Kidney epithelial cell (primary cell): ENCODE results near the gene GLTP. TPM values are rescaled to one million over a fixed set of nuclear protein-coding genes. Genes with fewer than 3 reads are reported as not detected.

Source experiments
- DNase-seq: peaks from one replicate; pipeline ENCODE4 v3.0.0-alpha.2; 2010; ENCODE audit warnings: low read depth
- H3K27me3 ChIP-seq: 2 replicates; pipeline ENCODE4 v1.6.0; 2011; ENCODE audit warnings: low read length; ENCODE audit not compliant: control insufficient read depth, insufficient read depth
- H3K36me3 ChIP-seq: 2 replicates; pipeline ENCODE4 v1.5.1; 2011; ENCODE audit warnings: low read length; ENCODE audit not compliant: control insufficient read depth, insufficient read depth
- H3K4me3 ChIP-seq: 2 replicates; pipeline ENCODE4 v1.5.1; 2011; ENCODE audit warnings: low read depth, mild to moderate bottlenecking, control low read depth, low read length
- CTCF ChIP-seq: IDR thresholded peaks from 2 replicates; pipeline ENCODE4 v1.5.1; 2011; ENCODE audit warnings: mild to moderate bottlenecking, moderate library complexity, low read length, control low read depth, inconsistent platforms; ENCODE audit not compliant: insufficient read depth, poor library complexity, severe bottlenecking
- total RNA-seq: library from RNA; depleted of rRNA; stranded (reverse); fragments of >200 nt; gene quantifications from 2 replicates; pipeline ENCODE4 v1.2.3, GENCODE V29; 2015

The GLTP gene
- total RNA-seq, 1 donor from 2014 or later = 48.4 TPM

GRCh38 chr12:109803678-109804077, 76.7 kb downstream of the GLTP start:
- Histone ChIP-seq H3K36me3 (no peaks in the 10 kb centered on the region), H3K4me3 (no peak overlapping the region), H3K27me3 (no peaks in the 10 kb centered on the region)
- no peak for DNase-seq
- TF ChIP-seq CTCF = no peak

GRCh38 chr12:109802828-109803227, 77.5 kb downstream of the GLTP start:
- no peak for TF ChIP-seq CTCF
- H3K4me3 ChIP-seq = no peak overlapping the region
- H3K27me3 ChIP-seq = no peaks in the 10 kb centered on the region
- no peak for DNase-seq
- no peaks in the 10 kb centered on the region for H3K36me3 ChIP-seq

Other genes with a start within 250 kb of the GLTP start
- gene FAM222A, start 166.7 kb downstream of the GLTP start, total RNA-seq = 0.58 and 1.1 TPM in 2 replicates
- 0.75 and 1.7 TPM in 2 replicates for gene TRPV4, start 47.1 kb downstream of the GLTP start, total RNA-seq
- gene TCHP, start 19.7 kb upstream of the GLTP start, total RNA-seq = 13.0 and 15.0 TPM in 2 replicates
- 20.3 and 23.8 TPM in 2 replicates for gene GIT2, start 115.8 kb upstream of the GLTP start, total RNA-seq
- 40.6 and 73.8 TPM in 2 replicates for gene ANKRD13A, start 118.9 kb upstream of the GLTP start, total RNA-seq
- gene C12orf76, start 168.0 kb upstream of the GLTP start, total RNA-seq = 8.8 and 14.5 TPM in 2 replicates
- 6.9 and 7.1 TPM in 2 replicates for gene IFT81, start 243.8 kb upstream of the GLTP start, total RNA-seq